GM13976 (cell line): ENCODE results near the gene MIEN1.

ENCODE experiments used
- DNase-seq: peaks from one replicate; pipeline ENCODE4 v3.0.0; 2012; ENCODE audit warnings: low spot score
- CTCF ChIP-seq: IDR thresholded peaks from 2 replicates; pipeline ENCODE4 v1.5.1; 2012; ENCODE audit warnings: borderline replicate concordance, mild to moderate bottlenecking; ENCODE audit not compliant: insufficient read depth; ENCODE audit errors: extremely low read depth, missing control alignments, control extremely low read depth
- in situ Hi-C: fragments of 300-500 bp; cut with MboI; formaldehyde crosslinking; loops from one replicate; pipeline ENCODE4 v1.12.0; 2022; ENCODE audit warnings: low sequenced_read_pairs, mixed read lengths, inconsistent platforms; ENCODE audit not compliant: unreplicated experiment

MIEN1 gene

GRCh38 chr17:39697961-39698360 lies 32.4 kb downstream of the MIEN1 start:
- in situ Hi-C loops = no loop called here
- DNase-seq = no peak
- TF ChIP-seq CTCF = no peak

GRCh38 chr17:39696731-39697130 lies 33.6 kb downstream of the MIEN1 start:
- DNase-seq = no peak
- no peak for TF ChIP-seq CTCF
- in situ Hi-C loops = no loop called here

- DNase-seq = no peak
- in situ Hi-C loops = no loop called here
- no peak for TF ChIP-seq CTCF
Observed at GRCh38 chr17:39695089-39695474, 35.2 kb downstream of the MIEN1 start.

GRCh38 chr17:39694593-39694992 lies 35.7 kb downstream of the MIEN1 start:
- no peak for DNase-seq
- TF ChIP-seq CTCF = no peak
- in situ Hi-C loops = no loop called here

GRCh38 chr17:39688945-39689344 lies 41.4 kb downstream of the MIEN1 start:
- no peak for DNase-seq
- TF ChIP-seq CTCF = no peak
- in situ Hi-C loops = no loop called here

GRCh38 chr17:39688475-39688835 lies 41.9 kb downstream of the MIEN1 start:
- in situ Hi-C loops = no loop called here
- DNase-seq = no peak
- TF ChIP-seq CTCF = no peak
